Stimulated activated CD8-positive, alpha-beta memory T cell treated with anti-CD3 and anti-CD28 coated beads, Interleukin-7, amount 100 ng/mL, for 48 hours (primary cell): ENCODE measurements around the gene HGFAC.
"Not testable (repeated sequence)": the region's sequence is repeated elsewhere in the genome, so short reads cannot be mapped to it uniquely, and the experiment has no call there.

Source experiments
- DNase-seq, 2 donors: peaks; one replicate each; pipeline ENCODE4 v3.0.0-alpha.2; 2020; ENCODE audit warnings: low read depth in 1 of 2; ENCODE audit errors: extremely low read depth in 1 of 2

The HGFAC gene

GRCh38 chr4:3440011-3440410, 1.8 kb upstream of the HGFAC start:
- no peak for DNase-seq

GRCh38 chr4:3440979-3441500, 728 bp upstream of the HGFAC start:
- no peak for DNase-seq

GRCh38 chr4:3442460-3442958, 741 bp downstream of the HGFAC start:
- DNase-seq: no peak

GRCh38 chr4:3442959-3443749, 1.4 kb downstream of the HGFAC start:
- DNase-seq: peak; percentile 22 to 25

GRCh38 chr4:3443750-3444309, 2.1 kb downstream of the HGFAC start:
- no peak for DNase-seq

- no peak for DNase-seq
Measured at GRCh38 chr4:3444351-3445110, 2.8 kb downstream of the HGFAC start.

GRCh38 chr4:3445111-3445820, 3.5 kb downstream of the HGFAC start:
- no peak for DNase-seq

GRCh38 chr4:3445829-3446545, 4.2 kb downstream of the HGFAC start:
- DNase-seq: no peak

GRCh38 chr4:3446631-3447320, 5.0 kb downstream of the HGFAC start:
- no peak for DNase-seq

GRCh38 chr4:3447431-3448395, 5.9 kb downstream of the HGFAC start:
- DNase-seq: no peak

- no peak for DNase-seq
Measured at GRCh38 chr4:3449047-3449573, 7.3 kb downstream of the HGFAC start.

- no peak for DNase-seq
Measured at GRCh38 chr4:3449574-3450534, 8.1 kb downstream of the HGFAC start.

- DNase-seq: no peak
Measured at GRCh38 chr4:3450643-3451042, 8.9 kb downstream of the HGFAC start.

GRCh38 chr4:3451956-3452355, 10.2 kb downstream of the HGFAC start:
- no peak for DNase-seq

GRCh38 chr4:3452376-3452775, 10.6 kb downstream of the HGFAC start:
- no peak for DNase-seq

GRCh38 chr4:3455596-3455995, 13.8 kb downstream of the HGFAC start:
- not testable (repeated sequence) for DNase-seq

GRCh38 chr4:3458371-3458770, 16.6 kb downstream of the HGFAC start:
- no peak for DNase-seq
